H1 (cell line): ENCODE results near the gene P4HB. TPM values are rescaled to one million over a fixed set of nuclear protein-coding genes. Genes with fewer than 3 reads are reported as not detected.
A peak's percentile ranks its signal among the peaks of the same experiment; 100 is the strongest.

Experiments
- CTCF ChIA-PET: fragments of 300-600 bp; sonication (Branson Sonifier 250); formaldehyde crosslinking; loops from one replicate; lab custom pipeline; 2021; ENCODE audit not compliant: partially characterized antibody; lab: Charles Lee
- POLR2A ChIA-PET: fragments of 300-600 bp; sonication (Branson Sonifier 250); formaldehyde crosslinking; loops from one replicate; lab custom pipeline; 2021; ENCODE audit warnings: inconsistent platforms; ENCODE audit not compliant: partially characterized antibody; lab: Charles Lee
- DNase-seq, 2 experiments: peaks; one replicate each; pipeline versions ENCODE4 v3.0.0 to v3.0.0-alpha.2; 2010 to 2022; ENCODE audit warnings: low spot score in 2 of 2, low read depth in 1 of 2, mixed read lengths in 1 of 2
- FAIRE-seq: peaks from 2 replicates; lab custom pipeline; 2011; peaks lifted over from hg19 to GRCh38; lab: Jason Lieb, UNC
- H2AFZ ChIP-seq: 2 replicates; pipeline ENCODE4 v1.8.1; 2012; ENCODE audit warnings: low read length, inconsistent platforms
- H2AK5ac ChIP-seq: 2 replicates; pipeline ENCODE4 v1.6.1; 2013; ENCODE audit warnings: low read depth, low read length
- H2BK120ac ChIP-seq: replicated peaks from 2 replicates; pipeline ENCODE3; 2013; ENCODE audit warnings: low read depth, low read length, inconsistent platforms
- H2BK12ac ChIP-seq: 2 replicates; pipeline ENCODE4 v1.6.1; 2013; ENCODE audit warnings: low read depth, low read length
- H2BK15ac ChIP-seq: 2 replicates; pipeline ENCODE4 v1.6.1; 2013; ENCODE audit warnings: low read length
- H2BK20ac ChIP-seq: 2 replicates; pipeline ENCODE4 v1.6.1; 2013; ENCODE audit warnings: low read length
- H2BK5ac ChIP-seq: 2 replicates; pipeline ENCODE4 v1.6.1; 2013; ENCODE audit warnings: low read depth, low read length
- H3K14ac ChIP-seq: 2 replicates; pipeline ENCODE4 v1.6.1; 2013; ENCODE audit warnings: inconsistent platforms; ENCODE audit not compliant: insufficient read length
- H3K18ac ChIP-seq: 2 replicates; pipeline ENCODE4 v1.6.1; 2013; ENCODE audit warnings: low read length; ENCODE audit errors: extremely low read depth
- H3K23ac ChIP-seq: 2 replicates; pipeline ENCODE4 v1.6.1; 2013; ENCODE audit warnings: inconsistent platforms; ENCODE audit not compliant: insufficient read length
- H3K23me2 ChIP-seq: 2 replicates; pipeline ENCODE4 v1.6.1; 2013; ENCODE audit warnings: low read depth, low read length
- H3K27ac ChIP-seq: 2 replicates; pipeline ENCODE4 v1.6.1; 2011; ENCODE audit warnings: low read depth, low read length, inconsistent platforms
- H3K27me3 ChIP-seq, 4 experiments: replicated peaks in 1 of 4; 1 replicate in 1 of 4; 2 replicates in 3 of 4; pipeline versions ENCODE4 v1.6.1 to v1.8.1; 2011 to 2013; ENCODE audit warnings: low read length in 3 of 4, mild to moderate bottlenecking in 3 of 4, inconsistent platforms in 2 of 4, mixed read lengths in 2 of 4, moderate library complexity in 1 of 4; ENCODE audit not compliant: control insufficient read depth in 3 of 4, insufficient read depth in 3 of 4; ENCODE audit errors: extremely low read depth in 1 of 4
- H3K36me3 ChIP-seq, 4 experiments: 2 replicates each; pipeline versions ENCODE4 v1.6.1 to v1.8.1; 2011 to 2013; ENCODE audit warnings: mild to moderate bottlenecking in 4 of 4, low read length in 3 of 4, moderate library complexity in 2 of 4, control low read depth in 1 of 4, inconsistent platforms in 1 of 4; ENCODE audit not compliant: insufficient read depth in 4 of 4, control insufficient read depth in 2 of 4
- H3K4ac ChIP-seq: replicated peaks from 2 replicates; pipeline ENCODE3; 2013; ENCODE audit warnings: low read length, low read depth, mixed read lengths, inconsistent platforms; ENCODE audit not compliant: insufficient read length
- H3K4me1 ChIP-seq, 4 experiments: replicated peaks in 1 of 4; 1 replicate in 1 of 4; 2 replicates in 3 of 4; pipeline versions ENCODE4 v1.6.1 to v1.8.1; 2011 to 2013; ENCODE audit warnings: low read length in 3 of 4, inconsistent platforms in 2 of 4, mixed read lengths in 1 of 4; ENCODE audit not compliant: insufficient read depth in 4 of 4, control insufficient read depth in 3 of 4
- H3K4me2 ChIP-seq, 2 experiments: 2 replicates each; pipeline versions ENCODE4 v1.6.1 to v1.8.1; 2011 to 2013; ENCODE audit warnings: low read depth in 2 of 2, low read length in 2 of 2, control low read depth in 1 of 2, inconsistent platforms in 1 of 2, mild to moderate bottlenecking in 1 of 2; ENCODE audit not compliant: insufficient read depth in 1 of 2
- H3K4me3 ChIP-seq, 4 experiments: fragments of 200-600, 300-600 bp in 1 of 4; sonication (generic), shearing (Covaris generic), sonication (Bioruptor Twin) in 1 of 4; 2 replicates each; pipeline versions ENCODE4 v1.5.1 to v1.8.1; 2011 to 2016; ENCODE audit warnings: low read length in 4 of 4, low read depth in 3 of 4, control low read depth in 2 of 4, inconsistent platforms in 2 of 4, mild to moderate bottlenecking in 2 of 4, mixed read lengths in 1 of 4, moderate library complexity in 1 of 4; ENCODE audit not compliant: insufficient read depth in 2 of 4; ENCODE audit errors: extremely low read depth in 1 of 4
- H3K56ac ChIP-seq: replicated peaks from 2 replicates; pipeline ENCODE3; 2013; ENCODE audit warnings: low read depth, mild to moderate bottlenecking, mixed read lengths, low read length, inconsistent platforms; ENCODE audit not compliant: insufficient read length
- H3K79me1 ChIP-seq: 2 replicates; pipeline ENCODE4 v1.6.1; 2013; ENCODE audit warnings: low read depth, low read length, control low read depth
- H3K79me2 ChIP-seq, 2 experiments: 2 replicates each; pipeline versions ENCODE4 v1.6.1 to v1.8.1; 2012 to 2013; ENCODE audit warnings: low read length in 2 of 2, mild to moderate bottlenecking in 2 of 2, inconsistent platforms in 1 of 2; ENCODE audit not compliant: insufficient read depth in 2 of 2, control insufficient read depth in 1 of 2
- H3K9ac ChIP-seq, 4 experiments: replicated peaks in 1 of 4; 1 replicate in 1 of 4; 2 replicates in 3 of 4; pipeline versions ENCODE4 v1.6.1 to v1.8.1; 2011 to 2013; ENCODE audit warnings: low read depth in 3 of 4, low read length in 3 of 4, control low read depth in 2 of 4, mild to moderate bottlenecking in 2 of 4, moderate library complexity in 2 of 4, inconsistent platforms in 1 of 4; ENCODE audit errors: extremely low read depth in 1 of 4
- H3K9me3 ChIP-seq, 2 experiments: 2 replicates each; pipeline versions ENCODE4 v1.6.1 to v1.8.1; 2012 to 2013; ENCODE audit warnings: mild to moderate bottlenecking in 2 of 2, moderate library complexity in 2 of 2, control low read depth in 1 of 2, inconsistent platforms in 1 of 2, low read depth in 1 of 2, low read length in 1 of 2, mixed read lengths in 1 of 2; ENCODE audit not compliant: insufficient read depth in 2 of 2
- H4K20me1 ChIP-seq, 2 experiments: replicated peaks in 1 of 2; 2 replicates each; pipeline versions ENCODE3 to v1.8.1; 2011 to 2013; ENCODE audit warnings: inconsistent platforms in 2 of 2, low read length in 2 of 2, mild to moderate bottlenecking in 1 of 2; ENCODE audit not compliant: insufficient read depth in 2 of 2, control insufficient read depth in 1 of 2
- H4K5ac ChIP-seq: 2 replicates; pipeline ENCODE4 v1.6.1; 2013; ENCODE audit warnings: low read length, low read depth, mixed read lengths, inconsistent platforms; ENCODE audit not compliant: insufficient read length
- H4K8ac ChIP-seq: 2 replicates; pipeline ENCODE4 v1.8.0; 2013; ENCODE audit warnings: mild to moderate bottlenecking, moderate library complexity, low read length, inconsistent platforms; ENCODE audit not compliant: insufficient read depth; ENCODE audit errors: extremely low read depth
- H4K91ac ChIP-seq: replicated peaks from 2 replicates; pipeline ENCODE3; 2013; ENCODE audit warnings: low read length, mixed read lengths, inconsistent platforms; ENCODE audit not compliant: insufficient read length
- SP4 ChIP-seq: IDR thresholded peaks from 2 replicates; pipeline ENCODE4 v1.6.1; 2012; ENCODE audit warnings: low read length, inconsistent platforms
- TAF7 ChIP-seq: optimal IDR thresholded peaks from 2 replicates; pipeline ENCODE3; 2011; ENCODE audit warnings: low read depth, mild to moderate bottlenecking, inconsistent platforms, low read length, moderate library complexity, borderline replicate concordance
- whole genome bisulfite sequencing, 2 experiments: shearing (Covaris generic) in 1 of 2; methylation state at CpG; one replicate each; pipeline versions ENCODE4 v1.1.6 to v1.1.7; 2013 to 2015; ENCODE audit warnings: low lambda C conversion rate in 2 of 2, mixed read lengths in 2 of 2, inconsistent platforms in 1 of 2, low coverage in 1 of 2, missing lambda C conversion rate in 1 of 2; ENCODE audit not compliant: insufficient replicate concordance in 2 of 2, insufficient coverage in 1 of 2, insufficient read length in 1 of 2; ENCODE audit errors: extremely low coverage in 1 of 2, missing lambda C conversion rate in 1 of 2; 5-methylcytosine and 5-hydroxymethylcytosine counted together
- polyA plus RNA-seq, 7 experiments: library from polyadenylated mRNA; depleted of rRNA in 3 of 7; stranded (reverse) in 5 of 7; unstranded in 2 of 7; fragments of >200 nt in 5 of 7; fragments of 200-250 nt in 2 of 7; gene quantifications; 1 replicate in 5 of 7; 2 replicates in 1 of 7; 4 replicates in 1 of 7; pipeline versions ENCODE4 v1.2.1 to v1.2.3, GENCODE V29; 2011 to 2013; ENCODE audit warnings: missing spikeins in 2 of 7, mixed read lengths in 2 of 7
- total RNA-seq: library from RNA; stranded (reverse); fragmentation: NEBNext Ultra II Directional; extraction: Animal tissue kit (Norgen Biotek cat#: 25700); gene quantifications from 2 replicates; pipeline ENCODE4 v1.2.1, GENCODE V29; 2021

P4HB gene
- total and polyA plus RNA-seq, 2 of the 8 experiments (the other 6 are each of a cell fraction or from before 2014, with no cell fraction given), result 41.4 to 379 TPM

DNA sequence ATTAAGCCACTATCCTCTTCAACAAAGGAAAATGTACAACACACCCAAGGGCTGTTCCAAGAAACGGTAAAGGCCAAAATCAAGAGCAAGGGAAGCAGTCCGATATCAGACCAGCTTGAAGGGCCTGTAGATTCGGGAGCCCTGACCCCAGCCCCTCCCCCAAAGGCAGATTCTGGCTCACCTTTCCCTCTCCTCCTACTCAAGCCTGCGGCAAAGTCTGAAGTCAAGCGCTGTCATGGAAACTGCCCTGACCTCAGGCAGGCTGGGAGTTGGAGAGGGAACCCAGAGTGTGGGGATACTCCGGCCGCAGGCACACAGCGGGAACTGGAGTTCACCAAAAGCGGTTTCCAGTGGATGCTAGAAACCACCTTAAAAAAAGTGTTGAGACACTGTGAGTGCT, 29.3 kb upstream of the P4HB start:
- no peak overlapping the region for H4K5ac ChIP-seq
- H2AK5ac ChIP-seq, result no peak overlapping the region
- ChIA-PET CTCF (no interaction called here), POLR2A (interaction anchor here (0.6 to 12.3 kb wide), 10 partner anchors 13 to 181 kb away, joined by 3 to 151 read pairs (median 4); partner anchors contain the start of gene ARHGDIA)
- H3K4me3 ChIP-seq, result peak overlapping the region in 1 of 4 experiments; percentile 89; a peak in 3 of 8 replicates
- H3K79me2 ChIP-seq, result peaks cover 8 to 41% of the 10 kb centered on the region in 2 experiments
- H3K27me3 ChIP-seq, result no peaks in the 10 kb centered on the region
- no peak overlapping the region for H3K23ac ChIP-seq
- no peak overlapping the region for H3K14ac ChIP-seq
- WGBS, 2 experiments, result 96% methylated on average over 9 of the region's 9 CpGs; no CpG with 5 or more reads in 1 of the 2 experiments
- no peak overlapping the region for H4K91ac ChIP-seq
- peaks cover 28 to 50% (median 36%) of the 10 kb centered on the region in 4 experiments for H3K36me3 ChIP-seq
- H3K56ac ChIP-seq, result no peak overlapping the region
- H3K9ac ChIP-seq, result no peak overlapping the region
- H3K9me3 ChIP-seq, result no peaks in the 10 kb centered on the region
- no peak overlapping the region for H2AFZ ChIP-seq
- H4K20me1 ChIP-seq, result peaks cover 17 to 23% of the 10 kb centered on the region in 2 experiments
- H3K4ac ChIP-seq, result no peak overlapping the region
- H2BK15ac ChIP-seq, result no peak overlapping the region
- H2BK120ac ChIP-seq, result no peak overlapping the region
- peaks cover 18% of the 10 kb centered on the region for H3K79me1 ChIP-seq
- peak overlapping the region in 1 of 2 experiments; percentile 75; a peak in 1 of 4 replicates for H3K4me2 ChIP-seq
- no peak overlapping the region for H3K18ac ChIP-seq
- no peak overlapping the region for H2BK20ac ChIP-seq
- no peak overlapping the region for H2BK5ac ChIP-seq
- no peak overlapping the region for H3K27ac ChIP-seq
- no peak for FAIRE-seq
- H3K23me2 ChIP-seq, result peaks cover 5% of the 10 kb centered on the region; the same call in 1 of the 2 replicates
- no peak overlapping the region for H4K8ac ChIP-seq
- H3K4me1 ChIP-seq, result peaks cover 0 to 3% (median 2%) of the 10 kb centered on the region in 4 experiments; a peak in 5 of 7 replicates
- TF ChIP-seq SP4 (no peak), TAF7 (no peak)
- no peak for DNase-seq
- peak overlapping the region; percentile 39; the same call in 1 of the 2 replicates for H2BK12ac ChIP-seq
